GM21529 (cell line): ENCODE data around the gene FNDC10.
"Not testable (repeated sequence)": the region's sequence is repeated elsewhere in the genome, so short reads cannot be mapped to it uniquely, and the experiment has no call there.

ENCODE experiments used
- ATAC-seq: cut with Tn5 transposase; IDR thresholded peaks from one replicate; pipeline ENCODE4 v1.9.1; 2021; ENCODE audit not compliant: unreplicated experiment

Gene FNDC10

GRCh38 chr1:1599935-1600860 lies at the start of gene FNDC10:
Gene FNDC10 (minus strand): TSS chr1:1600135. CDS start chr1:1600015, 120 bp downstream.
- no peak for ATAC-seq

- not testable (repeated sequence) for ATAC-seq
Measured at GRCh38 chr1:1648265-1648664, 48.3 kb upstream of the FNDC10 start.

DNA sequence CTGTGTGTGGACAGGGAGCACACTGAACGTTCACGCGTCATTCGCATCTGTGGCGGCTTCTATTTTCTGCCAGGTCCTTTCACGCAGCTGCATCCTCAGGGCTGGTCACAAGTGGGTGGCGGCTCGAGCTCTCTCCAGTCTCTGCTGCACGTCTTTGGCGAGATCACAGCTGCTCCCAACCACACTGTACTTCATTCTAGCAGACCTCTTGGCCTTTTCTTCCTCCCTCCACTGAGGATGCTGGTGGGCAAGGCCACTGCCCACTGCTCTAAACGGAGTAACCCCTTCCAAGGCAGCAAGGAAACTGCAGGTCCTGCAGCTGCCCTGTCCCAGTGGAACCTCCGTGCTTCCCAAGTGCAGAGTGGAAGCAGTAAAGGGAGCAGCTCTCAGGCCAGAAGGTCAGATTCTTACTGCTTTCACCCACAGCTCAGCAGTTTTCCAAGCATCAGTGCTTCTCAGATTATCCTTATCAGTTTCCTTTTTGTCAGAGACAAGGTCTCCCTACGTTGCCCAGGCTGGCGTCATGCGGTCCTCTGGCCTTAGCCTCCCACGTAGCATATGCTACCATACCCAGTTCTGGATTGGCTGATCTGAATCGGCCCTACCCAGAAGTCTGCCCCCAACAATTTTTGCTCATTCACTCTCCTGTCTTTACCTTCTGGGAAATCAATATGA lies 47.8 kb upstream of the FNDC10 start:
- ATAC-seq = not testable (repeated sequence)

DNA sequence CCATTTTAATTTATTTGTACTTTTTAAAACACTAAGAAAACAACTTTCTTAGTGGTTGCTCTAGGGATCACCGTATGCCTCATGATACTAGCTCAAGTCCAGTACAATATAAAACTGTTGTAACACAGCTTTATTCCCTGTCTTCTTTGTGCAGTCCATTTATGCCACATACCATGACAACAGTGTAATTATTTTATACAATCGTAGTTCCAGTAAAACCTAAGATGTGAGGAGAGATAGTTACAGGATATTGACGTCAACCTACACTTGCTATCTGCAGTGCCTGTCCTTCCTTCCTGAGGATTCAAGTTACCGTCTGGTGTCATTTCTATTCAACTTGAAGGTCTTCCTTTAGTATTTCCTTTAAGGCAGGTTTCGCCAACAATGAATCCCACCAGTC lies 46.4 kb upstream of the FNDC10 start:
- ATAC-seq = not testable (repeated sequence)

DNA sequence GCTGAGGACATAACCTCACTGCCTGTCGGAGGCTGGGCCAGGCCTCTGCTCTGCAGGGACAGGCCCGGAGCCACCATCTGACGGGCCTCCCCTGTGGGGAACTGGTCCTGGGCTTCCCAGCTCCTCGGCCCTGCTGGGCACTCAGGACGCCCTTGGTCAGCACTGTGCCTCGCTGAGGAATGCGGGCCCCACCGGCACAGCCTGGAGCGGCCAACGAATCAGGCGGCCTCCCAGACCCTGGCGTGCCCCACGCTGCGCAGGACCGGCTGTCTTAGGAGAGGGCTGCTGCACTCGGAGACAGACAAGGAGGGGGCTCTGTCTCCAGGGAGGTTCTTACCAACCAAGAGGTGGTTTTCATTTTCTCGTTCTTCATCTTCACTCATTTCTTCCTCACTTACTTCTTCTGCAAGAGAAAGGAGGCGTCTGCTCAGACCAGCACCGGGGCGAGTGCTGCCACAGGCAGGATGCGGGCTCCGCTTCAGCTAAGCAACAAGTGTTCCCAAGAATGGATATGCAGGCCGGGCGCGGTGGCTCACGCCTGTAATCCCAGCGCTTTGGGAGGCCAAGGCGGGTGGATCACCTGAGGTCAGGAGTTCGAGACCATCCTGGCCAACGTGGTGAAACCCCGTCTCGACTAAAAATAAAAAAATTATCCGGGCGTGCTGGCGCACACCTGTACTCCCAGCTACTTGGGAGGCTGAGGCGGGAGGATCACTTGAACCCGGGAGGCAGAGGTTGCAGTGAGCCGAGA lies 41.0 kb upstream of the FNDC10 start:
- not testable (repeated sequence) for ATAC-seq

GRCh38 chr1:1640081-1640480 lies 40.1 kb upstream of the FNDC10 start:
- ATAC-seq = not testable (repeated sequence)

- not testable (repeated sequence) for ATAC-seq
Measured at GRCh38 chr1:1639368-1639767, 39.4 kb upstream of the FNDC10 start.

- ATAC-seq = not testable (repeated sequence)
Measured at GRCh38 chr1:1638528-1638927, 38.6 kb upstream of the FNDC10 start.

GRCh38 chr1:1637479-1637875 lies 37.5 kb upstream of the FNDC10 start:
- ATAC-seq = not testable (repeated sequence)

DNA sequence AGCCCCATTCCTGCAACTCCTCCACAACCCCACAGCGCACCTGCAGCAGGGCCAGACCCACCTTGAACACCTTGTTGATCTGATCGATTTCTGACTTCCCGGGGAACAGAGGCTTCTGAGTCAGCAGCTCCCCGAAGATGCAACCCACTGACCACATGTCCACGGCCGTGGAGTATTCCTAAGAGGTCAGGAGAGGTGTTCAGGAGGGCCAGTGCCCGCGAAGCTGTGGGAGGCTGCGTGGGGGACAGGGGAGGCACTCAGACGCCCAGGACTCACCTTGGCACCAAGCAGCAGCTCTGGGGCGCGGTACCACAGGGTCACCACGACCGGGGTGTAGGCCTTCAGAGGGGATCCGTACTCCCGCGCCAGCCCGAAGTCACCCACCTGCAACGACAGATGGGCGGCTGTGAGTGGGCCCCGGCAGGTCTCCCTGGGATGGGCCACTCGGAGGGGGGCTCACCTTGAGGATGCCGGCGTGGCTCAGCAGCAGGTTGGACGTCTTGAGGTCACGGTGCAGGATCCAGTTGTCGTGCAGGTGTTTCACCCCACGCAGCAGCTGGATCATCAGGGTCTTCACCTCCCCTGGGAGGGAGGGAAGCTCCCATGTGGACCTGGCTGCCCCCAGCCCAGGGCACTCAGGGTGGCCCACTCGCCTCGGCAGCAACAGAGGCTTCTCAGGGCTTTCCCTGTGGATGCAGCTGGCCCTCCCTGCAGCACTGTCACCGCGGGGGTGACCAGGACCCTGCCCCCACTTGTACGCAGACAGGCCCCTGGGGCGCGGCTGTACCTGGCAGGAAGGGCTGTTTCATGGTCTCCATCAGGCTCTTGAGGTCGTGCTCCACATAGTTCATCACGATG lies 36.9 kb upstream of the FNDC10 start:
- ATAC-seq = not testable (repeated sequence)

GRCh38 chr1:1634613-1635012 lies 34.7 kb upstream of the FNDC10 start:
- ATAC-seq = not testable (repeated sequence)

- ATAC-seq = not testable (repeated sequence)
Measured at GRCh38 chr1:1633409-1633808, 33.5 kb upstream of the FNDC10 start.

GRCh38 chr1:1631782-1632420 lies 32.0 kb upstream of the FNDC10 start, which contains the start of gene MMP23B:
Gene MMP23B (plus strand): TSS chr1:1632173. CDS start chr1:1632219, 46 bp downstream.
- ATAC-seq = no peak

GRCh38 chr1:1630965-1631781 lies 31.2 kb upstream of the FNDC10 start:
- ATAC-seq = no peak

- ATAC-seq = peak; percentile 60
Measured at GRCh38 chr1:1630191-1630964, 30.4 kb upstream of the FNDC10 start.

DNA sequence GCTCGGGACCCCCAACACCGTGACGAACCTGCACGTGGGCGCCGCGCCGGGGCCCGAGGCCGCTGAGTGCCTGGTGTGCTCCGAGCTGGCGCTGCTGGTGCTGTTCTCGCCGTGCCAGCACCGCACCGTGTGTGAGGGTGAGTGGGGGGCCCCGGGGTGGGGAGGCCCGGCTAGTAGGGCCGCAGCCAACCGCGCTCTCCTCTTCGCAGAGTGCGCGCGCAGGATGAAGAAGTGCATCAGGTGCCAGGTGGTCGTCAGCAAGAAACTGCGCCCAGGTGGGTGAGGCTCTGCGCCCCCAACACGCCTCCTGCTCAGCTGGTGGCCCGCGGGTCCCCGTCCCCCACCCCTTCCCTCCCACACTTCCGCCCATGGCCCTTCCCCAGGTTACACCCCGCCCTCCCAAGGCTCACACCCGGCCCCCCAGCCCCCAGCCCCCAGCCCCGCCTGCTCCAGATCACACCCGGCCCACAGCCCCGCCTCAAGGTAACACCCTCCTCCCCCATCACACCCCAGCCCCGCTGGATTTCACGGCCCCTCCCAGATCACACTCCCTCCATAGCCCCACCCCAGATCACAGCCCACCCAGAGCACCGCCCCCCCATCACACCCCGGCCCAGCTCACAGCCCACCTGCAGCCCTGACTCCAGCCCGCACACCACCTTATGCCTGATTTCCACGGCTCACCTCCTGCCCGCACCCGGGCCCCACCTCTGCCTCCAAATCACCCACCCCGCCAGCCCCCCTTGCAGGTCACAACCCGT lies 29.7 kb upstream of the FNDC10 start:
- no peak for ATAC-seq

DNA sequence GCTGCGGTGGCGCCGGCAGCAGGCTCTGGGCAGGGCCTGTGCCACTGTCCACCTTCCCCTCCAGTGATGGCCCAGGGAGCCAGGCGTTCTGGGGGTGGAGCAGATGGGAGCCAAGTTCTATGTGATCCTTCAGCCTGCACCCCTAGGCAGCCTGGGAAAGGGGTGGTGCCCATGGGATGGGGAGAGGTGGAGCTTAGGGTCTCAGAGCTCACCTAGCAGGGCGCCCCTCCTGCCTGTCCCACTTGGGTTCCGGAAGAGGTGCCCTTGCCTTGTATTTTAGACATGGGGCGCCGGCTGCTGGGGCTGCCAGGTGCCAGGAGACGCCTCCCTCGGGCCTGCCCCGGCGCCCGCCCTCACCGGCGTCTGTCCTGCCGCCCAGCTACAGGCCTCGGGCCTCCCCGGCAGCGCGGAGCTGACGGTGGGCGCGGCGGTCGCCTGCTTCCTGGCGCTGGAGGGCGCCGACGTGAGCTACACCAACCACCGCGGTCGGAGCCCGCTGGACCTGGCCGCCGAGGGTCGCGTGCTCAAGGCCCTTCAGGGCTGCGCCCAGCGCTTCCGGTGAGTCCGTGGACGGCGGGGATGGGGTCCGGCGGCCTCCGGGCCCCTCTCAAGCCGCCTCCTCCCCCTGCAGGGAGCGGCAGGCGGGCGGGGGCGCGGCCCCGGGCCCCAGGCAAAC lies 29.0 kb upstream of the FNDC10 start:
- ATAC-seq = no peak
